ENCODE results near the gene MON2. TPM values are rescaled to one million over a fixed set of nuclear protein-coding genes. Genes with fewer than 3 reads are reported as not detected.
A peak's percentile ranks its signal among the peaks of the same experiment; 100 is the strongest.
"Not testable (repeated sequence)": the region's sequence is repeated elsewhere in the genome, so short reads cannot be mapped to it uniquely, and the experiment has no call there.

The MON2 gene
- total RNA-seq, 1 experiment from 2014 or later, result 17.7 TPM

- no peaks in the 10 kb centered on the region for H3K27me3 ChIP-seq
- H3K4me3 ChIP-seq, result no peak overlapping the region
- H3K36me3 ChIP-seq, result peaks cover 8% of the 10 kb centered on the region
- DNase-seq, result no peak
- no peaks in the 10 kb centered on the region for H3K9me3 ChIP-seq
Measured at GRCh38 chr12:62522984-62523383, 56.4 kb downstream of the MON2 start.

GRCh38 chr12:62523619-62524018 is 57.0 kb downstream of the MON2 start:
- H3K36me3 ChIP-seq, result peaks cover 8% of the 10 kb centered on the region
- H3K9me3 ChIP-seq, result no peaks in the 10 kb centered on the region
- DNase-seq, result no peak
- H3K27me3 ChIP-seq, result no peaks in the 10 kb centered on the region
- H3K4me3 ChIP-seq, result no peak overlapping the region

- no peaks in the 10 kb centered on the region for H3K27me3 ChIP-seq
- peaks cover 8% of the 10 kb centered on the region for H3K36me3 ChIP-seq
- H3K4me3 ChIP-seq, result no peak overlapping the region
- no peaks in the 10 kb centered on the region for H3K9me3 ChIP-seq
- DNase-seq, result no peak
Measured at GRCh38 chr12:62525271-62525670, 58.6 kb downstream of the MON2 start.

- no peak overlapping the region for H3K4me3 ChIP-seq
- no peaks in the 10 kb centered on the region for H3K9me3 ChIP-seq
- no peak for DNase-seq
- no peaks in the 10 kb centered on the region for H3K27me3 ChIP-seq
- peaks cover 19% of the 10 kb centered on the region for H3K36me3 ChIP-seq
Measured at GRCh38 chr12:62530596-62530995, 64.0 kb downstream of the MON2 start.

GRCh38 chr12:62532333-62532732 is 65.7 kb downstream of the MON2 start:
- DNase-seq, result no peak
- Histone ChIP-seq H3K4me3 (no peak overlapping the region), H3K9me3 (no peaks in the 10 kb centered on the region), H3K27me3 (no peaks in the 10 kb centered on the region), H3K36me3 (peaks cover 19% of the 10 kb centered on the region)

- H3K36me3 ChIP-seq, result peaks cover 21% of the 10 kb centered on the region
- H3K4me3 ChIP-seq, result no peak overlapping the region
- H3K9me3 ChIP-seq, result no peaks in the 10 kb centered on the region
- no peak for DNase-seq
- no peaks in the 10 kb centered on the region for H3K27me3 ChIP-seq
Measured at GRCh38 chr12:62533087-62533754, 66.6 kb downstream of the MON2 start.

- Histone ChIP-seq H3K27me3 (no peaks in the 10 kb centered on the region), H3K9me3 (no peaks in the 10 kb centered on the region), H3K4me3 (no peak overlapping the region), H3K36me3 (peaks cover 26% of the 10 kb centered on the region)
- DNase-seq, result no peak
Measured at GRCh38 chr12:62533755-62534107, 67.1 kb downstream of the MON2 start.

GRCh38 chr12:62536546-62536945 is 69.9 kb downstream of the MON2 start:
- H3K9me3 ChIP-seq, result no peaks in the 10 kb centered on the region
- no peak for DNase-seq
- peaks cover 27% of the 10 kb centered on the region for H3K36me3 ChIP-seq

GRCh38 chr12:62537551-62537950 is 70.9 kb downstream of the MON2 start:
- peak; percentile 28 for DNase-seq
- no peaks in the 10 kb centered on the region for H3K9me3 ChIP-seq
- H3K36me3 ChIP-seq, result peaks cover 29% of the 10 kb centered on the region

More at GRCh38 chr12:62536546-62536945, 69.9 kb downstream of the MON2 start:
- no peaks in the 10 kb centered on the region for H3K27me3 ChIP-seq
- no peak overlapping the region for H3K4me3 ChIP-seq

GRCh38 chr12:62540354-62540753 is 73.7 kb downstream of the MON2 start:
- DNase-seq, result no peak
- Histone ChIP-seq H3K27me3 (no peaks in the 10 kb centered on the region), H3K4me3 (no peak overlapping the region), H3K9me3 (no peaks in the 10 kb centered on the region), H3K36me3 (peaks cover 20% of the 10 kb centered on the region)

More at GRCh38 chr12:62537551-62537950, 70.9 kb downstream of the MON2 start:
- H3K4me3 ChIP-seq, result no peak overlapping the region
- H3K27me3 ChIP-seq, result no peaks in the 10 kb centered on the region

GRCh38 chr12:62542814-62543213 is 76.2 kb downstream of the MON2 start:
- no peak overlapping the region for H3K4me3 ChIP-seq
- no peak for DNase-seq
- no peaks in the 10 kb centered on the region for H3K27me3 ChIP-seq
- H3K36me3 ChIP-seq, result peaks cover 34% of the 10 kb centered on the region
- H3K9me3 ChIP-seq, result no peaks in the 10 kb centered on the region

- peaks cover 31% of the 10 kb centered on the region for H3K36me3 ChIP-seq
- no peak for DNase-seq
- no peak overlapping the region for H3K4me3 ChIP-seq
- H3K27me3 ChIP-seq, result no peaks in the 10 kb centered on the region
- H3K9me3 ChIP-seq, result no peaks in the 10 kb centered on the region
Measured at GRCh38 chr12:62543324-62543723, 76.7 kb downstream of the MON2 start.

GRCh38 chr12:62543741-62544140 is 77.1 kb downstream of the MON2 start:
- no peaks in the 10 kb centered on the region for H3K27me3 ChIP-seq
- H3K9me3 ChIP-seq, result no peaks in the 10 kb centered on the region
- no peak overlapping the region for H3K4me3 ChIP-seq
- no peak for DNase-seq
- peaks cover 27% of the 10 kb centered on the region for H3K36me3 ChIP-seq

- no peaks in the 10 kb centered on the region for H3K9me3 ChIP-seq
- H3K36me3 ChIP-seq, result peaks cover 19% of the 10 kb centered on the region
Measured at GRCh38 chr12:62552906-62553556, 86.4 kb downstream of the MON2 start.

GRCh38 chr12:62559366-62559765 is 92.7 kb downstream of the MON2 start:
- not testable (repeated sequence) for H3K27me3 ChIP-seq, H3K4me3 ChIP-seq, H3K9me3 ChIP-seq, DNase-seq
- peaks cover 24% of the 10 kb centered on the region for H3K36me3 ChIP-seq

More at GRCh38 chr12:62552906-62553556, 86.4 kb downstream of the MON2 start:
- H3K27me3 ChIP-seq, result no peaks in the 10 kb centered on the region
- no peak for DNase-seq
- H3K4me3 ChIP-seq, result no peak overlapping the region

GRCh38 chr12:62562846-62563245 is 96.2 kb downstream of the MON2 start:
- Histone ChIP-seq H3K9me3 (no peaks in the 10 kb centered on the region), H3K36me3 (peaks cover 34% of the 10 kb centered on the region), H3K4me3 (no peak overlapping the region), H3K27me3 (no peaks in the 10 kb centered on the region)
- peak; percentile 2 for DNase-seq

- Histone ChIP-seq H3K4me3 (no peak overlapping the region), H3K36me3 (peaks cover 9% of the 10 kb centered on the region), H3K9me3 (no peaks in the 10 kb centered on the region), H3K27me3 (no peaks in the 10 kb centered on the region)
- no peak for DNase-seq
Measured at GRCh38 chr12:62575036-62575435, 108.4 kb downstream of the MON2 start.

- Histone ChIP-seq H3K9me3 (no peaks in the 10 kb centered on the region), H3K4me3 (no peak overlapping the region), H3K27me3 (no peaks in the 10 kb centered on the region), H3K36me3 (peaks cover 5% of the 10 kb centered on the region; the same call in 1 of the 2 replicates)
- no peak for DNase-seq
Measured at GRCh38 chr12:62576503-62576902, 109.9 kb downstream of the MON2 start.
